GM19099 (cell line): ENCODE results near the gene PTBP3.

Experiments
- POLR2A ChIP-seq: IDR thresholded peaks from 3 replicates; pipeline ENCODE4 v1.6.1; 2011; ENCODE audit warnings: low read depth; ENCODE audit not compliant: insufficient read length; ENCODE audit errors: extremely low read depth

PTBP3 gene

GRCh38 chr9:112261133-112261532 is 72.3 kb downstream of the PTBP3 start:
- TF ChIP-seq POLR2A: no peak

GRCh38 chr9:112258106-112258505 is 75.3 kb downstream of the PTBP3 start:
- no peak for TF ChIP-seq POLR2A

GRCh38 chr9:112252194-112252593 is 81.2 kb downstream of the PTBP3 start:
- no peak for TF ChIP-seq POLR2A

- no peak for TF ChIP-seq POLR2A
Measured at GRCh38 chr9:112249277-112249676, 84.1 kb downstream of the PTBP3 start.

GRCh38 chr9:112248722-112249121 is 84.7 kb downstream of the PTBP3 start:
- no peak for TF ChIP-seq POLR2A

- no peak for TF ChIP-seq POLR2A
Measured at GRCh38 chr9:112247090-112247489, 86.3 kb downstream of the PTBP3 start.

- no peak for TF ChIP-seq POLR2A
Measured at GRCh38 chr9:112245126-112245525, 88.3 kb downstream of the PTBP3 start.

GRCh38 chr9:112242147-112242804 is 91.1 kb downstream of the PTBP3 start:
- TF ChIP-seq POLR2A: no peak

GRCh38 chr9:112241491-112241890 is 91.9 kb downstream of the PTBP3 start:
- TF ChIP-seq POLR2A: no peak

- TF ChIP-seq POLR2A: no peak
Measured at GRCh38 chr9:112239708-112240107, 93.7 kb downstream of the PTBP3 start.

GRCh38 chr9:112239284-112239683 is 94.1 kb downstream of the PTBP3 start:
- no peak for TF ChIP-seq POLR2A

- no peak for TF ChIP-seq POLR2A
Measured at GRCh38 chr9:112234779-112235178, 98.6 kb downstream of the PTBP3 start.

- no peak for TF ChIP-seq POLR2A
Measured at GRCh38 chr9:112233769-112234168, 99.7 kb downstream of the PTBP3 start.

GRCh38 chr9:112232233-112232632 is 101.2 kb downstream of the PTBP3 start:
- no peak for TF ChIP-seq POLR2A

- no peak for TF ChIP-seq POLR2A
Measured at GRCh38 chr9:112226091-112226490, 107.3 kb downstream of the PTBP3 start.

- no peak for TF ChIP-seq POLR2A
Measured at GRCh38 chr9:112224401-112225289, 108.8 kb downstream of the PTBP3 start.
